HepG2 (cell line): ENCODE results near the gene ADAM10. TPM values are rescaled to one million over a fixed set of nuclear protein-coding genes. Genes with fewer than 3 reads are reported as not detected.
"Not testable (repeated sequence)": the region's sequence is repeated elsewhere in the genome, so short reads cannot be mapped to it uniquely, and the experiment has no call there.

Experiments
- ATAC-seq: fragments of 200-7000 bp; cut with Tn5 transposase; 3 replicates; pipeline ENCODE4 v1.9.1; 2020; ENCODE audit warnings: mild to moderate bottlenecking, moderate library complexity
- BruUV-seq: library from RNA; stranded (reverse); fragments of 400-500 nt; replicated peaks from 2 replicates; lab custom pipeline; 2021; lab: Mats Ljungman, UMichigan
- CTCF ChIA-PET: fragments of 300-600 bp; formaldehyde crosslinking; extraction: SDS; loops from one replicate; lab custom pipeline; 2021; ENCODE audit warnings: low total read pairs, inconsistent platforms, low intra/inter-chr PET ratio; lab: Yijun Ruan, JAX
- POLR2A ChIA-PET: fragments of 350-600 bp; sonication (Branson Sonifier 250); formaldehyde crosslinking; loops from one replicate; lab custom pipeline; 2020; ENCODE audit warnings: antibody characterized with exemption, inconsistent platforms; lab: Yijun Ruan, JAX
- DNase-seq: peaks from one replicate; pipeline ENCODE4 v3.0.0-alpha.2; 2015; ENCODE audit warnings: low spot score
- FAIRE-seq: peaks from 3 replicates; lab custom pipeline; 2011; peaks lifted over from hg19 to GRCh38; lab: Jason Lieb, UNC
- H2AFZ ChIP-seq: one replicate; pipeline ENCODE4 v1.6.1; 2011; ENCODE audit warnings: low read length, inconsistent platforms
- H3K27ac ChIP-seq: fragments of 300-600 bp; 3 replicates; pipeline ENCODE4 v1.8.0; 2011; ENCODE audit warnings: mixed run types, mild to moderate bottlenecking, mixed read lengths, low read length, inconsistent platforms; ENCODE audit not compliant: insufficient read depth; ENCODE audit errors: extremely low read length
- H3K27me3 ChIP-seq, 2 experiments: fragments of 200-600 bp in 1 of 2; 2 replicates in 1 of 2; 3 replicates in 1 of 2; pipeline versions ENCODE4 v1.6.0 to v1.8.0; 2011; ENCODE audit warnings: low read length in 2 of 2, mild to moderate bottlenecking in 2 of 2, moderate library complexity in 2 of 2, inconsistent platforms in 1 of 2; ENCODE audit not compliant: insufficient read depth in 2 of 2, control insufficient read depth in 1 of 2
- H3K36me3 ChIP-seq, 2 experiments: fragments of 200-600 bp in 1 of 2; replicated peaks in 1 of 2; 2 replicates in 1 of 2; 3 replicates in 1 of 2; pipeline versions ENCODE4 v1.5.1 to v1.8.0; 2011; ENCODE audit warnings: low read length in 2 of 2, inconsistent platforms in 1 of 2; ENCODE audit not compliant: insufficient read depth in 2 of 2, control insufficient read depth in 1 of 2
- H3K4me1 ChIP-seq: 2 replicates; pipeline ENCODE4 v1.5.1; 2012; ENCODE audit warnings: low read length, inconsistent platforms; ENCODE audit not compliant: insufficient read depth
- H3K4me2 ChIP-seq: 2 replicates; pipeline ENCODE4 v1.6.0; 2011; ENCODE audit warnings: low read depth, low read length, inconsistent platforms
- H3K4me3 ChIP-seq, 3 experiments: fragments of 200-600 bp in 1 of 3; sonication (generic), shearing (Covaris generic) in 1 of 3; replicated peaks in 1 of 3; 2 replicates each; pipeline ENCODE4 v1.5.1; 2011 to 2016; ENCODE audit warnings: low read length in 3 of 3, inconsistent platforms in 2 of 3, low read depth in 2 of 3, mild to moderate bottlenecking in 2 of 3, control low read depth in 1 of 3, mixed read lengths in 1 of 3; ENCODE audit not compliant: insufficient read depth in 1 of 3
- H3K79me2 ChIP-seq: one replicate; pipeline ENCODE4 v1.6.1; 2011; ENCODE audit warnings: low read length, inconsistent platforms; ENCODE audit not compliant: insufficient read depth
- H3K9ac ChIP-seq: 2 replicates; pipeline ENCODE4 v1.6.0; 2011; ENCODE audit warnings: mild to moderate bottlenecking, low read depth, low read length, inconsistent platforms; ENCODE audit not compliant: insufficient read depth
- H3K9me3 ChIP-seq: 2 replicates; pipeline ENCODE4 v1.5.1; 2012; ENCODE audit warnings: mild to moderate bottlenecking, low read length
- H4K20me1 ChIP-seq: 2 replicates; pipeline ENCODE4 v1.6.0; 2011; ENCODE audit warnings: inconsistent platforms, mild to moderate bottlenecking, low read length, moderate library complexity; ENCODE audit not compliant: insufficient read depth
- ATRX ChIP-seq: sonication (generic); formaldehyde crosslinking; IDR thresholded peaks from 2 replicates; pipeline ENCODE4 v1.4.0; 2020; ENCODE audit warnings: missing genetic modification reagents, borderline replicate concordance
- BORCS8-MEF2B ChIP-seq: sonication (generic); formaldehyde crosslinking; IDR thresholded peaks from 2 replicates; pipeline ENCODE4 v1.8.0; 2022; ENCODE audit warnings: mild to moderate bottlenecking, missing genetic modification reagents
- MAFF ChIP-seq: IDR thresholded peaks from 2 replicates; pipeline ENCODE4 v1.6.1; 2011; ENCODE audit warnings: low read depth, low read length, improper control_type of control experiment
- MAFK ChIP-seq, 2 experiments: IDR thresholded peaks in 1 of 2; conservative IDR thresholded peaks in 1 of 2; 2 replicates each; pipeline ENCODE4 v1.6.1; 2011; ENCODE audit warnings: improper control_type of control experiment in 2 of 2, low read length in 2 of 2
- PAWR ChIP-seq: sonication (generic); formaldehyde crosslinking; IDR thresholded peaks from 2 replicates; pipeline ENCODE4 v1.4.0; 2020; ENCODE audit warnings: missing genetic modification reagents, mild to moderate bottlenecking, borderline replicate concordance
- SRY ChIP-seq: sonication (generic); formaldehyde crosslinking; IDR thresholded peaks from 2 replicates; pipeline ENCODE4 v1.8.0; 2022; ENCODE audit warnings: mild to moderate bottlenecking, missing genetic modification reagents
- ZNF737 ChIP-seq: sonication (generic); formaldehyde crosslinking; IDR thresholded peaks from 2 replicates; pipeline ENCODE4 v1.5.0; 2020; ENCODE audit warnings: missing genetic modification reagents, mild to moderate bottlenecking, borderline replicate concordance
- WGBS: methylation state at CpG from one replicate; pipeline ENCODE4 v1.1.6; 2017; ENCODE audit warnings: low lambda C conversion rate; 5-methylcytosine and 5-hydroxymethylcytosine counted together
- in situ Hi-C: cut with HindIII; loops from 2 replicates; pipeline ENCODE4 v1.10.0; 2017; ENCODE audit warnings: low pct_unique_long_range_greater_than_20kb; ENCODE audit not compliant: extremely low pct_ligation_motif_present
- intact Hi-C: fragments of 100-400 bp; cut with micrococcal nuclease; formaldehyde crosslinking; loops from one replicate; pipeline ENCODE4 v1.10.0; 2022; ENCODE audit not compliant: unreplicated experiment
- polyA plus RNA-seq, 8 experiments: library from polyadenylated mRNA; depleted of rRNA in 3 of 8; stranded (reverse) in 7 of 8; unstranded in 1 of 8; fragments of >200 nt; fragmentation: Illumina TruSeq in 4 of 8; extraction: Trizol in 4 of 8; gene quantifications; 2 replicates each; pipeline versions ENCODE4 v1.2.1 to v1.2.3, GENCODE V29; 2011 to 2016; ENCODE audit warnings: low read depth in 4 of 8, missing spikeins in 1 of 8, mixed read lengths in 1 of 8; ENCODE audit not compliant: insufficient read depth in 1 of 8
- total RNA-seq, 5 experiments: library from RNA; depleted of rRNA; stranded (reverse); fragments of >200 nt; fragmentation: Illumina TruSeq; extraction: Trizol; gene quantifications; 2 replicates each; pipeline ENCODE4 v1.2.3, GENCODE V29; 2016; ENCODE audit warnings: low read depth in 1 of 5
- TF ChIP-seq, protein P1 (sequence below): sonication (generic); formaldehyde crosslinking; conservative IDR thresholded peaks from 2 replicates; pipeline ENCODE4 v1.4.0; 2020; ENCODE audit warnings: missing genetic modification reagents

Gene ADAM10
- total and polyA plus RNA-seq, 2 of the 13 experiments (the other 11 are each of a cell fraction or from before 2014, with no cell fraction given) = 92.7 to 125 TPM

DNA sequence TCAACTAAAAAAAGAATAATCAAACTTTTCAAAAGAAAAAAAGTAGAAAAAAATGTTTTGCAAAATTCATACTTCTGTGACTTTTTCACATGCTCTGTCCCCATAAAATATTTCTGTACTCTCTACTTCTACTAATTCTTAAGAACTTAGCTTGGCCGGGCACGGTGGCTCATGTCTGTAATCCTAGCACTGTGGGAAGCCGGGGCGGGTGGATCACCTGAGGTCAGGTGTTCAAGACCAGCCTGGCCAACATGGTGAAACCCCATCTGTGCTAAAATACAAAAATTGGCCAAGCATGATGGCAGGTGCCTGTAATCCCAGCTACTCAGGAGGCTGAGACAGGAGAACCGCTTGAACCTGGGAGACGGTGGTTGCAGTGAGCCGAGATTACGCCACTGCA, 145.6 kb downstream of the ADAM10 start:
- H3K4me2 ChIP-seq, H3K4me3 ChIP-seq, H4K20me1 ChIP-seq, DNase-seq, in situ Hi-C loops, ATAC-seq, H3K79me2 ChIP-seq, H2AFZ ChIP-seq, H3K27me3 ChIP-seq, H3K9me3 ChIP-seq, CTCF ChIA-PET, H3K9ac ChIP-seq, BruUV-seq, FAIRE-seq, intact Hi-C loops: not testable (repeated sequence)
- H3K27ac ChIP-seq = peak overlapping the region; percentile 37
- WGBS = 93% methylated on average over 8 of the region's 8 CpGs
- H3K4me1 ChIP-seq = peaks cover 16% of the 10 kb centered on the region
- H3K36me3 ChIP-seq = peaks cover 0 to 26% of the 10 kb centered on the region in 2 experiments; a peak in 3 of 5 replicates
- POLR2A ChIA-PET = interaction anchor here (0.7 to 1.5 kb wide), 2 partner anchors 128 to 135 kb away, joined by 3 to 7 read pairs; no protein-coding TSS in a partner anchor

DNA sequence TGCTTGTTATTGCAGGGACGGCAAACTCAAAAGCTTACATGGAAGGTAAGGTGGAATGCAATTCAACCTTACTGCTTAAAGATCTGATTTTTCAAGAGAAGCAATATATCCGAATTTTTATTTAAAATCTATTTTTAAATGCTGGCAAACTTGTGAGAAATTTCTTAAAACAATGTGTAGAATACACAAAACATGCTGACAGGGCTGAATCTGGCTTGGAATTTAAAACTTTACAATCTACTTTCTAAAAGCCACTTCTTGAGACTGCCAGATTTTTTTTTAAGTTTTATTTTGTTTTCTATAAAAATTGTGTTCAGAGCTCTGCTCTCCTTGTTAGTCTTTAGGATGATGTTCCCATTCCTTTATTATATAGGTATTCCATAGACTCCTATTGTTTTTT, 146.7 kb downstream of the ADAM10 start:
- in situ Hi-C loops = no loop called here
- H3K27ac ChIP-seq = no peak overlapping the region
- no peaks in the 10 kb centered on the region for H3K79me2 ChIP-seq
- TF ChIP-seq MAFF (peak; percentile 65), ATRX (CRISPR knock-in tag) (no peak), MAFK (conservative IDR thresholded peaks at IDR 0.05 in 1 of 2, IDR thresholded peaks at IDR 0.05 in 1 of 2; ENCODE audit: low read length in 2 of 2) (peak; percentile 65 to 85), ZNF737 (CRISPR knock-in tag) (no peak), PAWR (no peak), SRY (CRISPR knock-in tag) (no peak), BORCS8-MEF2B (CRISPR knock-in tag) (no peak)
- TF ChIP-seq, protein P1, sequence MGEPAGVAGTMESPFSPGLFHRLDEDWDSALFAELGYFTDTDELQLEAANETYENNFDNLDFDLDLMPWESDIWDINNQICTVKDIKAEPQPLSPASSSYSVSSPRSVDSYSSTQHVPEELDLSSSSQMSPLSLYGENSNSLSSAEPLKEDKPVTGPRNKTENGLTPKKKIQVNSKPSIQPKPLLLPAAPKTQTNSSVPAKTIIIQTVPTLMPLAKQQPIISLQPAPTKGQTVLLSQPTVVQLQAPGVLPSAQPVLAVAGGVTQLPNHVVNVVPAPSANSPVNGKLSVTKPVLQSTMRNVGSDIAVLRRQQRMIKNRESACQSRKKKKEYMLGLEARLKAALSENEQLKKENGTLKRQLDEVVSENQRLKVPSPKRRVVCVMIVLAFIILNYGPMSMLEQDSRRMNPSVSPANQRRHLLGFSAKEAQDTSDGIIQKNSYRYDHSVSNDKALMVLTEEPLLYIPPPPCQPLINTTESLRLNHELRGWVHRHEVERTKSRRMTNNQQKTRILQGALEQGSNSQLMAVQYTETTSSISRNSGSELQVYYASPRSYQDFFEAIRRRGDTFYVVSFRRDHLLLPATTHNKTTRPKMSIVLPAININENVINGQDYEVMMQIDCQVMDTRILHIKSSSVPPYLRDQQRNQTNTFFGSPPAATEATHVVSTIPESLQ (CRISPR knock-in tag) = no peak
- TF ChIP-seq, all 625 proteins: peak for 2
- ChIA-PET CTCF (no interaction called here), POLR2A (no interaction called here)
- no TSS peak for BruUV-seq
- peaks cover 0 to 34% of the 10 kb centered on the region in 2 experiments; a peak in 2 of 5 replicates for H3K36me3 ChIP-seq
- intact Hi-C loops = no loop called here
- H3K4me1 ChIP-seq = peaks cover 16% of the 10 kb centered on the region
- no peak overlapping the region for H3K4me3 ChIP-seq
- 84% methylated on average over 2 of the region's 2 CpGs for WGBS
- H3K27me3 ChIP-seq = no peaks in the 10 kb centered on the region
- FAIRE-seq (no peak), DNase-seq (no peak), ATAC-seq (no peak)
- H3K4me2 ChIP-seq = no peak overlapping the region
- H4K20me1 ChIP-seq = no peaks in the 10 kb centered on the region
- no peak overlapping the region for H3K9ac ChIP-seq
- H2AFZ ChIP-seq = no peak overlapping the region
- no peaks in the 10 kb centered on the region for H3K9me3 ChIP-seq
